HG02840 (cell line): ENCODE measurements around the gene WDR35.
"Not testable (repeated sequence)": the region's sequence is repeated elsewhere in the genome, so short reads cannot be mapped to it uniquely, and the experiment has no call there.

Experiments
- ATAC-seq: cut with Tn5 transposase; IDR thresholded peaks from one replicate; pipeline ENCODE4 v1.9.1; 2021; ENCODE audit warnings: mild to moderate bottlenecking, moderate library complexity, moderate number of reproducible peaks; ENCODE audit not compliant: unreplicated experiment, low FRiP score

The WDR35 gene

GRCh38 chr2:19897623-19898245, 92.2 kb downstream of the WDR35 start:
- no peak for ATAC-seq

- ATAC-seq = no peak
Measured at GRCh38 chr2:19895535-19895934, 94.4 kb downstream of the WDR35 start.

GRCh38 chr2:19894134-19894792, 95.6 kb downstream of the WDR35 start:
- peak; percentile 20 for ATAC-seq

- peak; percentile 82 for ATAC-seq
Measured at GRCh38 chr2:19893520-19894133, 96.3 kb downstream of the WDR35 start.

GRCh38 chr2:19891971-19892370, 97.9 kb downstream of the WDR35 start:
- ATAC-seq = not testable (repeated sequence)

GRCh38 chr2:19890104-19890503, 99.8 kb downstream of the WDR35 start:
- no peak for ATAC-seq

- ATAC-seq = no peak
Measured at GRCh38 chr2:19888831-19889230, 101.1 kb downstream of the WDR35 start.

GRCh38 chr2:19887510-19887909, 102.4 kb downstream of the WDR35 start:
- no peak for ATAC-seq

GRCh38 chr2:19886261-19886660, 103.6 kb downstream of the WDR35 start:
- no peak for ATAC-seq

GRCh38 chr2:19885791-19886190, 104.1 kb downstream of the WDR35 start:
- ATAC-seq = no peak

- ATAC-seq = no peak
Measured at GRCh38 chr2:19883971-19884720, 105.8 kb downstream of the WDR35 start.

- no peak for ATAC-seq
Measured at GRCh38 chr2:19883486-19883885, 106.4 kb downstream of the WDR35 start.

- no peak for ATAC-seq
Measured at GRCh38 chr2:19882286-19882685, 107.6 kb downstream of the WDR35 start.

- ATAC-seq = no peak
Measured at GRCh38 chr2:19881908-19882265, 108.0 kb downstream of the WDR35 start.

- no peak for ATAC-seq
Measured at GRCh38 chr2:19881221-19881907, 108.5 kb downstream of the WDR35 start.

GRCh38 chr2:19880191-19880590, 109.7 kb downstream of the WDR35 start:
- ATAC-seq = not testable (repeated sequence)

- ATAC-seq = no peak
Measured at GRCh38 chr2:19879120-19879519, 110.8 kb downstream of the WDR35 start.

GRCh38 chr2:19878268-19879046, 111.4 kb downstream of the WDR35 start:
- ATAC-seq = no peak

GRCh38 chr2:19876751-19877150, 113.2 kb downstream of the WDR35 start:
- no peak for ATAC-seq

GRCh38 chr2:19875280-19875679, 114.6 kb downstream of the WDR35 start:
- ATAC-seq = no peak
